Endothelial cell of umbilical vein (primary cell): ENCODE data around the gene ITM2B. TPM values are rescaled to one million over a fixed set of nuclear protein-coding genes. Genes with fewer than 3 reads are reported as not detected.

Experiments
- BruUV-seq: library from RNA; stranded (reverse); fragments of 400-500 nt; replicated peaks from 2 replicates; lab custom pipeline; 2021; lab: Mats Ljungman, UMichigan
- CTCF ChIA-PET: fragments of 300-600, 350-600 bp; sonication (Branson Sonifier 250); formaldehyde crosslinking; loops from one replicate; lab custom pipeline; 2021; ENCODE audit warnings: antibody characterized with exemption, inconsistent platforms; lab: Charles Lee
- POLR2A ChIA-PET: fragments of 300-600, 350-600 bp; sonication (Branson Sonifier 250); formaldehyde crosslinking; loops from one replicate; lab custom pipeline; 2021; ENCODE audit warnings: antibody characterized with exemption, inconsistent platforms; lab: Charles Lee
- DNase-seq: peaks from one replicate; pipeline ENCODE4 v3.0.0-alpha.2; 2011; ENCODE audit warnings: low read depth, low spot score
- FAIRE-seq: peaks from 2 replicates; lab custom pipeline; 2011; peaks lifted over from hg19 to GRCh38; lab: Jason Lieb, UNC
- H2AFZ ChIP-seq: 2 replicates; pipeline ENCODE4 v1.6.0; 2012; ENCODE audit warnings: low read depth, low read length, control low read depth, inconsistent platforms
- H3K27ac ChIP-seq: 2 replicates; pipeline ENCODE4 v1.5.1; 2011; ENCODE audit warnings: low read depth, mild to moderate bottlenecking, control low read depth, low read length, moderate library complexity; ENCODE audit not compliant: insufficient read depth
- H3K27me3 ChIP-seq, 2 experiments: 2 replicates each; pipeline versions ENCODE4 v1.6.0 to v1.6.1; 2011; ENCODE audit warnings: low read length in 2 of 2, mixed read lengths in 1 of 2; ENCODE audit not compliant: control insufficient read depth in 2 of 2, insufficient read depth in 2 of 2
- H3K36me3 ChIP-seq, 2 experiments: 2 replicates in 1 of 2; 3 replicates in 1 of 2; pipeline ENCODE4 v1.5.1; 2011; ENCODE audit warnings: low read length in 2 of 2, mild to moderate bottlenecking in 1 of 2, moderate library complexity in 1 of 2; ENCODE audit not compliant: control insufficient read depth in 2 of 2, insufficient read depth in 2 of 2; ENCODE audit errors: extremely low read depth in 1 of 2
- H3K4me1 ChIP-seq: 3 replicates; pipeline ENCODE4 v1.5.1; 2011; ENCODE audit warnings: mild to moderate bottlenecking, low read length; ENCODE audit not compliant: control insufficient read depth, insufficient read depth; ENCODE audit errors: extremely low read depth
- H3K4me2 ChIP-seq: 2 replicates; pipeline ENCODE4 v1.6.1; 2011; ENCODE audit warnings: low read length, control low read depth, mixed read lengths; ENCODE audit not compliant: insufficient read depth
- H3K4me3 ChIP-seq, 3 experiments: fragments of 200-600 bp in 1 of 3; sonication (generic), shearing (Covaris generic) in 1 of 3; replicated peaks in 1 of 3; 2 replicates each; pipeline ENCODE4 v1.5.1; 2011 to 2016; ENCODE audit warnings: control low read depth in 3 of 3, low read length in 3 of 3, mild to moderate bottlenecking in 2 of 3, inconsistent platforms in 1 of 3, low read depth in 1 of 3, moderate library complexity in 1 of 3; ENCODE audit not compliant: insufficient read depth in 1 of 3
- H3K79me2 ChIP-seq: 2 replicates; pipeline ENCODE4 v1.6.0; 2012; ENCODE audit warnings: low read length, inconsistent platforms; ENCODE audit not compliant: control insufficient read depth, insufficient read depth
- H3K9ac ChIP-seq: replicated peaks from 2 replicates; pipeline ENCODE3; 2011; ENCODE audit warnings: low read length, control low read depth; ENCODE audit not compliant: insufficient read depth; ENCODE audit errors: extremely low read depth
- H3K9me1 ChIP-seq: replicated peaks from 3 replicates; pipeline ENCODE4 v1.6.0; 2011; ENCODE audit warnings: mild to moderate bottlenecking, low read length; ENCODE audit not compliant: control insufficient read depth, insufficient read depth; ENCODE audit errors: extremely low read depth
- H3K9me3 ChIP-seq: replicated peaks from 2 replicates; pipeline ENCODE4 v1.5.1; 2012; ENCODE audit warnings: low read length, inconsistent platforms; ENCODE audit not compliant: control insufficient read depth, insufficient read depth
- H4K20me1 ChIP-seq: replicated peaks from 2 replicates; pipeline ENCODE3; 2011; ENCODE audit warnings: mild to moderate bottlenecking, low read length; ENCODE audit not compliant: control insufficient read depth, insufficient read depth; ENCODE audit errors: extremely low read depth
- CTCF ChIP-seq, 2 donors: IDR thresholded peaks; 1 replicate in 1 of 2; 2 replicates in 1 of 2; pipeline ENCODE4 v1.5.1; 2011; ENCODE audit warnings: low read length in 2 of 2, mild to moderate bottlenecking in 2 of 2, moderate library complexity in 2 of 2, control low read depth in 1 of 2, inconsistent platforms in 1 of 2, low read depth in 1 of 2; ENCODE audit not compliant: insufficient read depth in 1 of 2; ENCODE audit errors: extremely low read depth in 1 of 2
- EZH2 ChIP-seq: IDR thresholded peaks from 2 replicates; pipeline ENCODE4 v1.6.1; 2012; ENCODE audit warnings: borderline replicate concordance, low read depth, mild to moderate bottlenecking, moderate library complexity, low read length, inconsistent platforms; ENCODE audit not compliant: severe bottlenecking
- FOS ChIP-seq: IDR thresholded peaks from 2 replicates; pipeline ENCODE4 v1.6.1; 2011; ENCODE audit warnings: mild to moderate bottlenecking, low read length, moderate library complexity, borderline replicate concordance; ENCODE audit not compliant: insufficient read depth
- GATA2 ChIP-seq: IDR thresholded peaks from 2 replicates; pipeline ENCODE4 v1.7.0; 2011; ENCODE audit warnings: low read depth, mild to moderate bottlenecking, moderate library complexity, mixed read lengths, low read length; ENCODE audit not compliant: insufficient read length, insufficient read depth
- JUN ChIP-seq: IDR thresholded peaks from 2 replicates; pipeline ENCODE4 v1.6.1; 2011; ENCODE audit warnings: borderline replicate concordance, low read depth; ENCODE audit not compliant: insufficient read length, insufficient read depth
- MAX ChIP-seq: IDR thresholded peaks from 2 replicates; pipeline ENCODE4 v1.6.1; 2011; ENCODE audit not compliant: insufficient read depth, insufficient read length
- MYC ChIP-seq: IDR thresholded peaks from one replicate; pipeline ENCODE4 v1.6.1; 2011; ENCODE audit warnings: mild to moderate bottlenecking, low read depth, low read length
- POLR2A ChIP-seq: IDR thresholded peaks from 2 replicates; pipeline ENCODE4 v1.6.1; 2012; ENCODE audit warnings: low read depth, mild to moderate bottlenecking, control low read depth, low read length
- POLR2AphosphoS5 ChIP-seq: IDR thresholded peaks from 2 replicates; pipeline ENCODE4 v1.6.1; 2012; ENCODE audit warnings: low read depth, mild to moderate bottlenecking, control low read depth, low read length, moderate library complexity; ENCODE audit not compliant: insufficient read depth
- dilution Hi-C: fragments of 300-500 bp; cut with MboI; formaldehyde crosslinking; loops from one replicate; pipeline ENCODE4 v1.15.0; 2019; ENCODE audit warnings: low sequenced_read_pairs; ENCODE audit not compliant: extremely low pct_ligation_motif_present
- intact Hi-C: fragments of 100-400 bp; cut with micrococcal nuclease; formaldehyde crosslinking; loops from one replicate; pipeline ENCODE4 v1.10.0; 2022
- polyA plus RNA-seq, 4 experiments: library from polyadenylated mRNA; depleted of rRNA in 3 of 4; stranded (reverse) in 3 of 4; unstranded in 1 of 4; fragments of >200 nt; gene quantifications; 2 replicates each; pipeline versions ENCODE4 v1.2.1 to v1.2.3, GENCODE V29; 2011 to 2012; ENCODE audit warnings: missing spikeins in 1 of 4
- total RNA-seq: library from RNA; stranded (reverse); gene quantifications from 2 replicates; pipeline ENCODE4 v1.2.3, GENCODE V29; 2021

The ITM2B gene
- total and polyA plus RNA-seq, 2 donors (not counting 3 experiments of a cell fraction or from before 2014, with no cell fraction given), result 150 to 271 TPM

DNA sequence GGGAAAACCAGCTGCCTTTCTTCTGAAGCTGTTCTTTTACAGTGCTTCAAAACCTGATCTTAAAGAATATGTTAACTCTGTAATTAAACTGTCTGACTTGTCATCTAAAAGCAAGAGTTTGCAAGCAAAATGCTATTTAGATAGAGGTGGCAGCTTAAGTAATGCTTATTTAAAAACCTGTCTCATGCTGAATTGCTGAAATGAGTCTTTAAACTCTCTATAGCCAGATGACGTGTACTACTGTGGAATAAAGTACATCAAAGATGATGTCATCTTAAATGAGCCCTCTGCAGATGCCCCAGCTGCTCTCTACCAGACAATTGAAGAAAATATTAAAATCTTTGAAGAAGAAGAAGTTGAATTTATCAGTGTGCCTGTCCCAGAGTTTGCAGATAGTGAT lies 22.9 kb downstream of the ITM2B start:
- no peak for TF ChIP-seq FOS
- no peak for TF ChIP-seq CTCF (IDR thresholded peaks at IDR 0.05; ENCODE audit: extremely low read depth in 1 of 2, insufficient read depth in 1 of 2, low read depth in 1 of 2, low read length in 2 of 2)
- no peak for TF ChIP-seq POLR2AphosphoS5
- no peak for TF ChIP-seq JUN
- no peak for TF ChIP-seq EZH2
- TF ChIP-seq POLR2A, result no peak
- no peak for TF ChIP-seq GATA2
- no peak for TF ChIP-seq MAX
- TF ChIP-seq MYC, result no peak
- H3K36me3 ChIP-seq, result peaks cover 10 to 14% of the 10 kb centered on the region in 2 experiments
- no peaks in the 10 kb centered on the region for H3K27me3 ChIP-seq
- no peaks in the 10 kb centered on the region for H4K20me1 ChIP-seq
- FAIRE-seq (no peak), DNase-seq (no peak)
- no peak overlapping the region for H3K27ac ChIP-seq
- H3K4me3 ChIP-seq, result no peak overlapping the region
- no peak overlapping the region for H3K9ac ChIP-seq
- dilution Hi-C loops, result no loop called here
- H2AFZ ChIP-seq, result no peak overlapping the region
- H3K4me2 ChIP-seq, result no peak overlapping the region
- intact Hi-C loops, result no loop called here
- ChIA-PET CTCF (interaction anchor here (1.0 kb wide), 1 partner anchor 324 kb away, joined by 3 read pairs; no protein-coding TSS in a partner anchor), POLR2A (no interaction called here)
- H3K79me2 ChIP-seq, result peaks cover 7% of the 10 kb centered on the region
- H3K9me3 ChIP-seq, result no peaks in the 10 kb centered on the region
- no TSS peak for BruUV-seq
- no peaks in the 10 kb centered on the region for H3K4me1 ChIP-seq
- H3K9me1 ChIP-seq, result no peaks in the 10 kb centered on the region
